ENCODE results near the gene C19orf81.

DNA sequence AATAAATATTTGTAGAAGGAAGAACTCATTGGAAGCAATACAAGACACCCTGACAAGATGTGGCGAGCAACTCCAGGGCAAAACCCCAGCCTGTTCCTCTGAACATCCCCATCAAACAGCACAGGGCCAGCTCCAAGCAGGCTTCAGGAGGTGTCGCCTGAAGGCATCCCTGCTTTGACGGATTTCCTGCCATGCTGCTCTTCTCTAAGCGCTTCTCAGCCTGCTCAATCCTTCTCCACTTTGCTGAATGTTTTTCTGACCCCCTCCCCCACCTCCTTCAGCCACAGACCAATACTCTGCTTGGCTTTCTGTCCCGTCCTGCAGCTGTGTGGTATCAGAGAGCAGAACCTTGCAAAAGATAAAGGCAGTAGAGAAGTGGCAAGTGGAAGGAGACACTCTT, 28.4 kb downstream of the C19orf81 start:
- TF ChIP-seq CTCF (CRISPR knock-in tag; IDR thresholded peaks at IDR 0.05) (no peak), FOSL1 (CRISPR knock-in tag; IDR thresholded peaks at IDR 0.05; ENCODE audit: borderline replicate concordance) (no peak), ZNF3 (CRISPR knock-in tag; IDR thresholded peaks at IDR 0.05) (no peak), ZMAT5 (CRISPR knock-in tag; IDR thresholded peaks at IDR 0.05; ENCODE audit: borderline replicate concordance, low read depth) (no peak), ZFP36 (IDR thresholded peaks at IDR 0.05; ENCODE audit: borderline replicate concordance, low read depth, low read length, partially characterized antibody) (no peak), NRL (CRISPR knock-in tag; IDR thresholded peaks at IDR 0.05; ENCODE audit: borderline replicate concordance) (no peak), CREB1 (IDR thresholded peaks at IDR 0.05) (no peak), CREB1 (CRISPR knock-in tag; IDR thresholded peaks at IDR 0.05) (no peak), TAF15 (IDR thresholded peaks at IDR 0.05; ENCODE audit: low read depth, low read length, poor library complexity, severe bottlenecking) (no peak), CREM (IDR thresholded peaks at IDR 0.05) (no peak), CREM (CRISPR knock-in tag; IDR thresholded peaks at IDR 0.05) (no peak), MYNN (CRISPR knock-in tag; IDR thresholded peaks at IDR 0.05; ENCODE audit: low read depth) (no peak), HMG20A (CRISPR knock-in tag; IDR thresholded peaks at IDR 0.05; ENCODE audit: borderline replicate concordance) (no peak)
- TF ChIP-seq, protein P1, sequence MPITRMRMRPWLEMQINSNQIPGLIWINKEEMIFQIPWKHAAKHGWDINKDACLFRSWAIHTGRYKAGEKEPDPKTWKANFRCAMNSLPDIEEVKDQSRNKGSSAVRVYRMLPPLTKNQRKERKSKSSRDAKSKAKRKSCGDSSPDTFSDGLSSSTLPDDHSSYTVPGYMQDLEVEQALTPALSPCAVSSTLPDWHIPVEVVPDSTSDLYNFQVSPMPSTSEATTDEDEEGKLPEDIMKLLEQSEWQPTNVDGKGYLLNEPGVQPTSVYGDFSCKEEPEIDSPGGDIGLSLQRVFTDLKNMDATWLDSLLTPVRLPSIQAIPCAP (CRISPR knock-in tag; IDR thresholded peaks at IDR 0.05; ENCODE audit: low read depth) = no peak

Data from HepG2 (cell line).